Measurements from ENCODE around the gene EIF2AK3. TPM values are rescaled to one million over a fixed set of nuclear protein-coding genes. Genes with fewer than 3 reads are reported as not detected.
A peak's percentile ranks its signal among the peaks of the same experiment; 100 is the strongest.

EIF2AK3 gene
- total RNA-seq, 1 experiment from 2014 or later, result 19.3 TPM

DNA sequence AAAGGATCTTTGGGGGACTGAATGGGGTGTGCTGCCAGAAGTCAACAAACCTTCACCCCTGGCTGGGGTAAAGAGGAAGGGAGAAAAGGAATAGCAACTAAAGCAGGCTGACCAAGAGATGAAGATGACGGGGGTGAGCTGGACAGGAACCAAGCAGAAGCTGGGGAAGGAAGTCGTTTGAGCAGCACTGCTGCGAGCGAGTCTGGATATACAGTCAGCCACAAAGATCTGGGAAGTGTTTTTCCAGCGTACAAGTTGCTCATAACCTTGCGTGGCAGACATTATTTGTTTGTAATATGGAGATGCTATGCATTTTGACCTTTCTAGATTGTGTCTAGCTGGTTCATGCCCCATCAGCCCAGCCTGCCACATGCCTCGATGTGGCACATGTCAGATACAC is 71.2 kb downstream of the EIF2AK3 start:
- H3K4me3 Mint-ChIP-seq, result no peak overlapping the region
- no CpG with 5 or more reads among the region's 7 CpGs for WGBS (ENCODE audit: extremely low coverage, insufficient read length, low lambda C conversion rate)

More for the DNA sequence above, 71.2 kb downstream of the EIF2AK3 start:
- Mint-ChIP-seq H3K27ac (0 out of 7 replicates have a peak overlapping the region, but pooled peaks of 1 of the 3 experiments have one; percentile 8), H3K36me3 (ENCODE audit: insufficient read depth in 1 of 3, low read depth in 3 of 3) (peaks cover 3 to 23% (median 11%) of the 10 kb centered on the region in 3 experiments; a peak in 6 of 7 replicates), H3K27me3 (ENCODE audit: low read depth) (no peaks in the 10 kb centered on the region), H3K9me3 (no peaks in the 10 kb centered on the region), H3K4me1 (peaks cover 6 to 36% of the 10 kb centered on the region in 2 experiments)
- Histone ChIP-seq H3K18ac (ENCODE audit: insufficient read length, low read depth, low read length) (no peak overlapping the region), H3K79me1 (ENCODE audit: insufficient read depth, low read depth, low read length, poor library complexity, severe bottlenecking) (no peaks in the 10 kb centered on the region), H3T11ph (ENCODE audit: low read length) (no peak overlapping the region), H3K4me2 (ENCODE audit: insufficient read depth, insufficient read length, low read length) (no peak overlapping the region), H4K20me1 (ENCODE audit: control insufficient read depth, insufficient read depth, insufficient read length) (no peaks in the 10 kb centered on the region), H2BK15ac (ENCODE audit: low read depth, low read length) (no peak overlapping the region), H3K23me2 (ENCODE audit: insufficient read length, low read depth, low read length, poor library complexity, severe bottlenecking) (no peaks in the 10 kb centered on the region), H4K8ac (replicated peaks; ENCODE audit: insufficient read length, low read depth, low read length) (no peak overlapping the region), H3K27me3 (ENCODE audit: insufficient read depth, low read length) (no peaks in the 10 kb centered on the region), H3K4me1 (ENCODE audit: insufficient read depth, low read length) (no peaks in the 10 kb centered on the region), H3K56ac (ENCODE audit: insufficient read length, low read depth, low read length) (no peak overlapping the region), H3K79me2 (ENCODE audit: insufficient read depth, low read length) (no peaks in the 10 kb centered on the region), H3K27ac (ENCODE audit: insufficient read length, low read depth, low read length) (no peak overlapping the region), H4K91ac (ENCODE audit: insufficient read length, low read depth, low read length) (no peak overlapping the region), H2BK20ac (ENCODE audit: low read depth, low read length, poor library complexity, severe bottlenecking) (no peak overlapping the region), H3K9me3 (ENCODE audit: control insufficient read depth, low read depth, low read length) (no peaks in the 10 kb centered on the region), H3K9ac (ENCODE audit: extremely low read depth, insufficient read length, low read length) (no peak overlapping the region), H2AK5ac (ENCODE audit: insufficient read length, low read length) (no peak overlapping the region), H3K14ac (ENCODE audit: insufficient read depth, low read length) (no peak overlapping the region), H2BK12ac (ENCODE audit: insufficient read length, low read depth, low read length) (no peak overlapping the region), H2AFZ (ENCODE audit: low read length) (no peak overlapping the region), H3K23ac (ENCODE audit: insufficient read length, low read depth, low read length) (no peak overlapping the region), H2BK120ac (ENCODE audit: low read depth, low read length, poor library complexity, severe bottlenecking) (no peak overlapping the region), H4K5ac (ENCODE audit: insufficient read length, low read depth, low read length) (no peak overlapping the region), H3K4ac (ENCODE audit: low read depth, low read length) (no peak overlapping the region), H2BK5ac (ENCODE audit: insufficient read length, low read length) (no peak overlapping the region)
- DNase-seq, result no peak
- TF ChIP-seq, protein P1, sequence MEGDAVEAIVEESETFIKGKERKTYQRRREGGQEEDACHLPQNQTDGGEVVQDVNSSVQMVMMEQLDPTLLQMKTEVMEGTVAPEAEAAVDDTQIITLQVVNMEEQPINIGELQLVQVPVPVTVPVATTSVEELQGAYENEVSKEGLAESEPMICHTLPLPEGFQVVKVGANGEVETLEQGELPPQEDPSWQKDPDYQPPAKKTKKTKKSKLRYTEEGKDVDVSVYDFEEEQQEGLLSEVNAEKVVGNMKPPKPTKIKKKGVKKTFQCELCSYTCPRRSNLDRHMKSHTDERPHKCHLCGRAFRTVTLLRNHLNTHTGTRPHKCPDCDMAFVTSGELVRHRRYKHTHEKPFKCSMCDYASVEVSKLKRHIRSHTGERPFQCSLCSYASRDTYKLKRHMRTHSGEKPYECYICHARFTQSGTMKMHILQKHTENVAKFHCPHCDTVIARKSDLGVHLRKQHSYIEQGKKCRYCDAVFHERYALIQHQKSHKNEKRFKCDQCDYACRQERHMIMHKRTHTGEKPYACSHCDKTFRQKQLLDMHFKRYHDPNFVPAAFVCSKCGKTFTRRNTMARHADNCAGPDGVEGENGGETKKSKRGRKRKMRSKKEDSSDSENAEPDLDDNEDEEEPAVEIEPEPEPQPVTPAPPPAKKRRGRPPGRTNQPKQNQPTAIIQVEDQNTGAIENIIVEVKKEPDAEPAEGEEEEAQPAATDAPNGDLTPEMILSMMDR (conservative IDR thresholded peaks at IDR 0.05), result no peak
